ENCODE data around the gene ADGRB3. TPM values are rescaled to one million over a fixed set of nuclear protein-coding genes. Genes with fewer than 3 reads are reported as not detected.

The ADGRB3 gene
- total RNA-seq, 1 experiment from 2014 or later: 7.7 TPM

DNA sequence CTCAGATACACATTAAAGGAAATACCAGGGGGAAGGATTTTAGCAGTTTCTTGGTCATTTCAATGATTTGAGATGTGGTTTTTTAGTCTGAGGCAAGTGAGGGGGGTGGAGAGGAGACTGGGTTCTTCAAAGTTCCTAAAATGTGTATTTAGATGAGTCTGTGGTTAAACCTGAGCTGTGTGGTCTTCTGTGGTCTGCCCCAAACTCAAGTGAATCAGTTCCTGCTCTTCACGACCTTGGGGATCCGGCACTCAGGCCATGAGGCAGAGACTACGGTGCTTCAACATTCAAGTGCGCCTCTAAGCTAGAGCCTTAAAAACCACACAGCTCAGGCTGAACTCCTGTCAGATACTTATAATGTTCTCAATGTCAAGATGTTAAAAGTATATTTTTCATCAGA, 755.0 kb downstream of the ADGRB3 start:
- intact Hi-C loops (cut with micrococcal nuclease; ENCODE audit: unreplicated experiment): loop anchor here (10.0 kb wide), 1 partner anchor 515 kb away; no protein-coding TSS in a partner anchor

DNA sequence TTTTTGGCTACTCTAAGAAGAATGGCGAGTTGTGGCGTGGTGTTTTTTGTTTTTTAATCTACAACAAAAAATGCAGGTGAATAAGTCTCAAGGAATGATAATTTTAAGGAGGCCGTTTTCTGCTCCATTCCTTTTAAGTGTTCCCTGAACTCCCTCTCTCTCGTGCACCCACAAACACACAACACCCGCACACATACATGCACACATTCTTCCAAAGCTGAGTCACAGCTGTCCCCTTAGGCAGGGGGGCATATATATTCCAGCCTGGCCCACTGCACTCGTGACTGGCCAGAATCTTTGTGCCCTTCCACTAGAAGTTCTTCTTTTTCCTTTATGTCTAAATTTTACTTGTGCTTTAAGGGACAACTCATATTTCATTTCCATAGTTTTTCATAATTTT, 756.0 kb downstream of the ADGRB3 start:
- no peaks in the 10 kb centered on the region for H3K9me3 ChIP-seq (ENCODE audit: low read depth, low read length, poor library complexity, severe bottlenecking)
- TF ChIP-seq, protein P1, sequence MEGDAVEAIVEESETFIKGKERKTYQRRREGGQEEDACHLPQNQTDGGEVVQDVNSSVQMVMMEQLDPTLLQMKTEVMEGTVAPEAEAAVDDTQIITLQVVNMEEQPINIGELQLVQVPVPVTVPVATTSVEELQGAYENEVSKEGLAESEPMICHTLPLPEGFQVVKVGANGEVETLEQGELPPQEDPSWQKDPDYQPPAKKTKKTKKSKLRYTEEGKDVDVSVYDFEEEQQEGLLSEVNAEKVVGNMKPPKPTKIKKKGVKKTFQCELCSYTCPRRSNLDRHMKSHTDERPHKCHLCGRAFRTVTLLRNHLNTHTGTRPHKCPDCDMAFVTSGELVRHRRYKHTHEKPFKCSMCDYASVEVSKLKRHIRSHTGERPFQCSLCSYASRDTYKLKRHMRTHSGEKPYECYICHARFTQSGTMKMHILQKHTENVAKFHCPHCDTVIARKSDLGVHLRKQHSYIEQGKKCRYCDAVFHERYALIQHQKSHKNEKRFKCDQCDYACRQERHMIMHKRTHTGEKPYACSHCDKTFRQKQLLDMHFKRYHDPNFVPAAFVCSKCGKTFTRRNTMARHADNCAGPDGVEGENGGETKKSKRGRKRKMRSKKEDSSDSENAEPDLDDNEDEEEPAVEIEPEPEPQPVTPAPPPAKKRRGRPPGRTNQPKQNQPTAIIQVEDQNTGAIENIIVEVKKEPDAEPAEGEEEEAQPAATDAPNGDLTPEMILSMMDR (conservative IDR thresholded peaks at IDR 0.05; ENCODE audit: low read depth, low read length): no peak
- TF ChIP-seq EZH2 (IDR thresholded peaks at IDR 0.05; ENCODE audit: borderline replicate concordance, low read depth, low read length, poor library complexity, severe bottlenecking): no peak
- CTCF ChIA-PET: no interaction called here
- H3K27ac ChIP-seq (ENCODE audit: low read depth, low read length, poor library complexity, severe bottlenecking): no peak overlapping the region
- no peak for DNase-seq (ENCODE audit: low spot score)
- H3K36me3 ChIP-seq (ENCODE audit: insufficient read depth, low read length, poor library complexity, severe bottlenecking): no peaks in the 10 kb centered on the region
- no peaks in the 10 kb centered on the region for H3K27me3 ChIP-seq (replicated peaks; ENCODE audit: insufficient read depth, low read depth, low read length, poor library complexity)
- BruUV-seq (replicated peaks): no TSS peak
- no peak overlapping the region for H3K4me3 ChIP-seq (ENCODE audit: low read depth, low read length, poor library complexity, severe bottlenecking)
- POLR2A ChIA-PET (ENCODE audit: low non-redundant PET): no interaction called here
- intact Hi-C loops (cut with micrococcal nuclease; ENCODE audit: unreplicated experiment): loop anchor here (10.0 kb wide), 1 partner anchor 516 kb away; no protein-coding TSS in a partner anchor
- H3K4me1 ChIP-seq (ENCODE audit: insufficient read depth, low read length, poor library complexity, severe bottlenecking): peaks cover 8% of the 10 kb centered on the region

More for the DNA sequence above, 755.0 kb downstream of the ADGRB3 start:
- Histone ChIP-seq H3K4me3 (ENCODE audit: low read depth, low read length, poor library complexity, severe bottlenecking) (no peak overlapping the region), H3K4me1 (ENCODE audit: insufficient read depth, low read length, poor library complexity, severe bottlenecking) (peaks cover under 1% of the 10 kb centered on the region), H3K36me3 (ENCODE audit: insufficient read depth, low read length, poor library complexity, severe bottlenecking) (no peaks in the 10 kb centered on the region), H3K9me3 (ENCODE audit: low read depth, low read length, poor library complexity, severe bottlenecking) (no peaks in the 10 kb centered on the region), H3K27me3 (replicated peaks; ENCODE audit: insufficient read depth, low read depth, low read length, poor library complexity) (no peaks in the 10 kb centered on the region), H3K27ac (ENCODE audit: low read depth, low read length, poor library complexity, severe bottlenecking) (no peak overlapping the region)
- POLR2A ChIA-PET (ENCODE audit: low non-redundant PET): no interaction called here
- BruUV-seq (replicated peaks): no TSS peak
- no peak for TF ChIP-seq EZH2 (IDR thresholded peaks at IDR 0.05; ENCODE audit: borderline replicate concordance, low read depth, low read length, poor library complexity, severe bottlenecking)
- TF ChIP-seq, protein P1 (conservative IDR thresholded peaks at IDR 0.05; ENCODE audit: low read depth, low read length): no peak
- no peak for DNase-seq (ENCODE audit: low spot score)
- CTCF ChIA-PET: no interaction called here

DNA sequence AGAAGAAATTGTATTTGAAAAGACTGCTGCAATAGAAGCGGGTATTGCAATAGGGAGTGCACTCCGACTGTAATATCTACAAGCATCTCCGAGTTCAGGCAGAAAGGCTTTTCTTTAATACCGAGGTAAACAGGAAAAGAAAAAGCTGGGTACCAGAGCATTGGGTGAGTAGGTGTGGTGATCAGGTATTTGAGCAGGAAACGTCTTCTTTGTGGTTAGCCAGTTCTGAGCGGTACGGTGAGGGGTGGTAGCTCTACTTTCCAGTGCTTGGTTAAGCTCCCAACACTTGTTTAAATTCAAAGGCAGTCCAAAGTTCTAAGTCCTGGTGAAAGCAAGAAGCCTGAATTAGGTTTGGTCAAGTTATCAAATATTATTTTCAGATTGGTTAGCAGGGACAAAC, 757.7 kb downstream of the ADGRB3 start:
- Histone ChIP-seq H3K36me3 (ENCODE audit: insufficient read depth, low read length, poor library complexity, severe bottlenecking) (no peaks in the 10 kb centered on the region), H3K4me3 (ENCODE audit: low read depth, low read length, poor library complexity, severe bottlenecking) (no peak overlapping the region), H3K9me3 (ENCODE audit: low read depth, low read length, poor library complexity, severe bottlenecking) (no peaks in the 10 kb centered on the region), H3K4me1 (ENCODE audit: insufficient read depth, low read length, poor library complexity, severe bottlenecking) (peaks cover 24% of the 10 kb centered on the region), H3K27ac (ENCODE audit: low read depth, low read length, poor library complexity, severe bottlenecking) (no peak overlapping the region), H3K27me3 (replicated peaks; ENCODE audit: insufficient read depth, low read depth, low read length, poor library complexity) (no peaks in the 10 kb centered on the region)
- CTCF ChIA-PET: no interaction called here
- no peak for DNase-seq (ENCODE audit: low spot score)
- POLR2A ChIA-PET (ENCODE audit: low non-redundant PET): no interaction called here
- TF ChIP-seq EZH2 (IDR thresholded peaks at IDR 0.05; ENCODE audit: borderline replicate concordance, low read depth, low read length, poor library complexity, severe bottlenecking): no peak
- TF ChIP-seq, protein P1 (conservative IDR thresholded peaks at IDR 0.05; ENCODE audit: low read depth, low read length): no peak
- BruUV-seq (replicated peaks): no TSS peak
- intact Hi-C loops (cut with micrococcal nuclease; ENCODE audit: unreplicated experiment): loop anchor here (10.0 kb wide), 1 partner anchor 518 kb away; no protein-coding TSS in a partner anchor

All from A673 (cell line).